GM21737 (cell line): ENCODE measurements around the gene STARD8.
"Not testable (repeated sequence)": the region's sequence is repeated elsewhere in the genome, so short reads cannot be mapped to it uniquely, and the experiment has no call there.

Source experiments
- ATAC-seq: cut with Tn5 transposase; IDR thresholded peaks from one replicate; pipeline ENCODE4 v1.9.1; 2021; ENCODE audit warnings: mild to moderate bottlenecking, moderate library complexity; ENCODE audit not compliant: unreplicated experiment

Gene STARD8

DNA sequence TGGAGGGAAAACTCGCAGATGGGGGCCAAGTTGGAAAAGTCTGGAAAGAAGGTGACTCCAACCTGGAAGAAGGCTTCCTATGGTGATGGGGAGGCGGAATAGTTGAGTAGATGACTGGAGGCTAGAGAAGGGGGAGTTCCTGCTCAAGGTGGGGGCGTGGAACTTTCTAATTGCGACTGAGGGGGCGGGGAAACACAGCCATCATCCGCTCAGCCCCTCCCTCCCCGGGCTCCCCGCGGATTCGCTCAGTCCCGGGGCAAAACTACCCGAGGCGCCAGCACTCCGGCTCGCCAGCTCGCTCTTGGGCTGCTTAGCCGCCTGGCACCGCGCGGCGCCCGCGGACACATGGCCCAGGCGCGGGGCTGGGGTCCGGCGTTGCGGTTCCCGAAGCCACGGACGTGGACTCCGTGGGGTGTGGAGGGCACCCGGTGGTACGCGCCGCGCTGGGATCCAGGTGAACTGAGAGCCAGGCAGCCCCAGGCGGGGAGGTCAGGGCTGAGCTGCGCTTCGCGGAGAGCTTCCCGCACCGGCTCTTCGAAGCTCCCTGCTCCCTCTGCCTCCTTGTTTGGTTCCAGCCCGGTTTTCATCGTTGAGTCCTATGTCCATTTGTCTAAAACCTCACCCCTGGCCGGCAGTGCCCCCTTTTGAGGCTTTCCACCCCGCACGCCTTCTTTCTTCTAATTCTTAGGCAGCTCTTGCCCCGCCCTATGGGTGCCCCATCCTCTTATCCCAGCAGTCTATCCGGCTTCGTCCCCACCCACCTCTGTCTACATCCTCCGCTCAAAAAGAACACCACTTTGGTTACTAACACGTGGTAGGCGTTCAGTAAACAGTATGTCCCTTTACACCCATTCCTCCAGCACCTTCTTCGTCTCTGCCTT is 38.9 kb downstream of the STARD8 start:
- no peak for ATAC-seq

DNA sequence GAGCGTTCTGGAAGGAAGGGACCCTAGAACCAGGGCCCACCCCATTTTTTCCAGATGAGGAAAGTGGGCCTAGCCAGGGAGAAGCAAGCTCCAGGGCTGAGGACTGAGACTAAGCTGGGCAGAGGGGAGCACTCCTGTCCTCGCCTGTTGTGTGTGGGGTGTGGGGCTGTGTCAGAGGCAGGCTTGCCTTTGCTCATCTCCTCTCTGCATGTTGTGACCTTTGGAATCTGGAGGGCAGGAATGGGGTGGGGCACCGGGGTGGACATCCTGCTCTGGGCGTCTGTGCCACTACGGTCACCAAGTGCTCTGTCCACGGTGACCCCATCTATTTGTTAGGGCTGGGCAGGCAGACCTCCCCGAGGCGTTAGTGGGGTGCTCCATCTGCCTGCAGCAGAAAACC is 41.5 kb downstream of the STARD8 start:
- ATAC-seq = not testable (repeated sequence)

DNA sequence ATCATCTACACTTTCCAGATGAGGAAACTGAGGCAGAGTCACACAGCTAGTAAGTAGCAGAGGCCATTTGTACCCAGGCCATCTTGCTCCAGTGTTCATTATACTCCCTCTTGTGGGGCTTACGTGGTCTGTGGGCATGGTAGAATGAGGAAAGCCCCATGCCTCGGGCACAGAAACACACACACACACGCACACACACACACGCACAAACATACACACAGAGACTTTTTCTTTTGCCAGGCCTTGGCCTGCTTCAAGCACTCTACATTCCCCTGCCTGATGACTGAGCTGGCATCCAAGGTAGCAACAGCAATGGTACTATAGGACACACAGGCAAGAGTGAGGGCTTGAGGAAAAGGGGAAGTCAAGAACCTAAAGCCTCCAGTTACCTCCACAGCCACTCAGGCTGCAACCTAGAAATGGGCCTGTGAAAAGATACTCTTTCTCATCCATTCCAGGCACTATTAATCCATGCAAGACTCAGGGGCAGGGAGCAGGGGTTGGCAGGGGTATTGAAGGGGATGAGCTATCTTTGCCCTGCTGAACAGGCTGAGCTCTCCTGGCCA is 43.6 kb downstream of the STARD8 start:
- ATAC-seq = no peak

DNA sequence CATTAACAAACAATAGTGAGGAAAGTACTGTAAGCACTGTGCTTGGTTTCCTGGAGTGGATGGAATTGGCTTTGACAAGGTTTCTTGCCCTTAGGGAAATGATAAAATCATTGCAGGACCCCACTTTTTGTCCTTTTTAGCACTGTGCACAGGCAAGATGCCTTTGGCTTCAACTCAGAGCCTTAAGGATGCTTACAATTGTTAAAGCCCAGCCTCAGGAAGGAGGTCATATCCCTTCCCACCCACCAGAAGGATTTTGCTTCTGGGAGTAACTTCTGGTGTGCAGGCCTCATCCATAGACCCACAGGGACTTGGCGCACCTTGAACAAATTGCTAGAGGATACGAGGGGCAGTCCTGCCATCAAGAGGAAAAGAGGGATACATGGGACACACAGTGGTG is 44.5 kb downstream of the STARD8 start:
- no peak for ATAC-seq

DNA sequence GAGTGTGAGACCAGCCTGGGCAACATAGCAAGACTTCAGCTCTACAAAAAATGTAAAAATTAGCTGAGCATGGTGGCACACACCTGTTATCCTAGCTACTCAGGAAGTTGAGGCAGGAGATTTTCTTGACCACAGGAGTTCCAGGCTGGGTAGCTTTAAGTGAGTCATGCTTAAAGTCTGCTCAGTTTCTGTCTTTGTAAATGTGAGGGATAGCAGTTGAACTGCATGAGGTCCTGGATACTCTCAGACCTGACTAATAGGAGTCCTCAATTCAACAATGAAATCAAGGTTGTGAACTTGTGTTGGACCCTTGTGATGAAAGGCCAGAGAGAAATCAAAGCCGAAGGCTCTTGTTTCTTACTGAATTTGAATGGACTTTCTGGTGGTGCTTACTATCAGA is 45.2 kb downstream of the STARD8 start:
- no peak for ATAC-seq

DNA sequence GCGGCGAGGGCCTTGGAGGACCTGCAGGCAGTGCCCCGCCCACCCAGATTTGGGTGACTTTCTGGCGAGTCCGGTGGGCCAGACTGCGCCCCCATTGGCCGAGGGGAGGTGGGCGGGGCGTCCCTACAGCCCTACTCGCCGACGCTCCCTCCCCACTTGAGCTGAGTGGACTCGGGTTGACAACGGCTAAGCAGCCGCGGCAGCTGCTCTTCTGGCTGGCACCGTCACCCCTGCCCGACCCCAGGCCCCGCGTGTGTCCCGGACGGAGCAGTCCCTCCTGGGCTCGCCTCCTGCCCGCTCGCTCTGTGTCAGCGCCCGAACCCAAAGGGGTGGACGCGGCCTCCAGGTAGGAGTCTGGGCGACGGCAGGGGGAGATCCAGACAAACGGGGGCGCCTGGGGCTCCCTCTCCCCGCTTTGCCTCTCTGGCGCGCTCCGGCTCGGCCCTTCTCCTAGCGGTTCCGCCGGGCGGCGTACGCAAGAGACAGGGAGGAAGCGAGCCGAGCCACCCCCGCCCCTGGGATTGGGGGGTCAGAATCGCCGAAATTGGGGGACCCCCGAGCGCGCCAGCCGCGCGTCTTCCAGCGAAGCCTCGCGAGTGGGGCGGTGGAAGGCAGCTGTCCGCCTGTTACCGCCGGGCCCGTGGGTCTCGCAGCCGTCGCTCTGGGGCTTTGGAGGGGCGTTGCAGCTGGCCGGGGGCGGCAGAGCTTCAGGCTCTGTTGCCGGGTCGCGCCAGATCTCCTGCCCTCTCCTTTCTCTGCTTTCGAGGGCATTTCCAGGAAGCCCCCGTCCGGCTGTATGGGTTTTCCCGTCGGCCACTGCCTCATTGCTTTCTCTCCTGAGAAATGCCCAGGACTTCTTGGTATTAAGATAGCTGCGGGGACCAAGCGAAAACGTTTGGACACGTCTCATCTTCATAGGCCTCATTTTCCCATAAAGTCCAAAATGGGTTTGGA is 46.3 kb downstream of the STARD8 start:
- no peak for ATAC-seq

DNA sequence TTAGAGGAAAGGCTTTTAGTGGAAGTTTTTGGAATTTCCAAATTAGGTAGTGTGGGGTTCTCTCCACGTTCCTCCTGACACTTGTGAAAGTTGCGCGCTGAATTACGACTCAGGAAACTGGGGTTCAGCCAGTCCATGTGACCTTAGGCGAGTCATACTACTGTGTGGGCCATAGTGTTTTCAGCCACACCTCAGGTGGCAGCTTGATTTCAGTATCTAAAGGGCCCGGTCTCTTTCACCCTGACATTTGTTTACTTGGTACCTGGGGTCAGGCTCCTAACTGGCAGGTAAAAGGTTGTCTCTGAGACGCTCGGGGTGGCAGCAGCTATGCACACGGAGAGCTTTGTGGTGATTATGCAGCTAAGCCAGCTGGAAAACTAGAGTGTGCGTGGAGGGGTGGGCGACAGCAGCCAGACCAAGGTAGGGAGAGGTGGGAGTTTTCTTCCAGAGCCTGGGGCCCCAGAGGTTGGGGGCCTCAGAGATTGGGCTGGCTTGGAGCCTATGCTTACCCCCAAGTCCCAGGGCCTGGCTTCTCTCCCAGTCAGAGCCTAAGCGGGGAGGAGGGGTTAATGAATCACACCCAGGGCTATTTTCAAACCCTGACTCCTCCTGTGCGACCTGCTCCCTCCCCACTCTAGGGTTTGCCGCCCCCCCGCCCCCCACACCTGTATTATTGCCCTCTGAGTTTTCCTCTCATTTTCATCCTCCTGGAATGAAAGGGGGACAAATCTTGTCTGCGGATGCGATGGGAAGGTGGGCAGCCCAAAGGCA is 47.2 kb downstream of the STARD8 start:
- no peak for ATAC-seq

DNA sequence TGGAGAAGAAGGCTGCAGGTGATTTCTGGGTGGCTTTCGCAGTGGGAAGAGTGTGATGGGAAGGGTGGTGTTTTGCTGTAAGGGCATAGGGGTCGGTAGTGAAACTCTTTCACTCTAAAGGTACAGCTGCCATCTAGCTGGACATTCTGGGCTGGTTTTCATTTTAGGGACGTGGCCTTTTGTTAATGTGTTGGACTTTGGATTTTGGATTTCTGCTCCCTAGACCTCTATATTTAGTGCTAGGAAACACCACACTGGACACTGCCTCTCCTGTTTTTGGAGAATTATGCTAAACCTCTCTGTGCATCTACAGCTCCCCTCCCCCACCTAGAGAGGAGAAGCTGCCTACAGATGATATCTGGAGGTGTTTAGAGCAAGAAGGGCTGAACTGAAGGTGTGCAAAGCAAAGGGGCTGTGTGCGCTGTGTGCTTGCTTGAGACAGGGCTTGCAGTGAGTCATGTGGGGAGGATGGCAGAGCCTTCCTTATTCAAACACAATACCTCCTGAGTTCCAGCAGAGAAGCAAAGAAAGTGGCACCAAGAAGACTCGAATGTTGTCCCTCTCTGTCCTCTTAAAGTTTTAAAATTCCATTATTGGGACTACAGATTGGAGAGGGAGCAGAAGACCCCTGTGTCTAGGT is 47.9 kb downstream of the STARD8 start:
- ATAC-seq = no peak

DNA sequence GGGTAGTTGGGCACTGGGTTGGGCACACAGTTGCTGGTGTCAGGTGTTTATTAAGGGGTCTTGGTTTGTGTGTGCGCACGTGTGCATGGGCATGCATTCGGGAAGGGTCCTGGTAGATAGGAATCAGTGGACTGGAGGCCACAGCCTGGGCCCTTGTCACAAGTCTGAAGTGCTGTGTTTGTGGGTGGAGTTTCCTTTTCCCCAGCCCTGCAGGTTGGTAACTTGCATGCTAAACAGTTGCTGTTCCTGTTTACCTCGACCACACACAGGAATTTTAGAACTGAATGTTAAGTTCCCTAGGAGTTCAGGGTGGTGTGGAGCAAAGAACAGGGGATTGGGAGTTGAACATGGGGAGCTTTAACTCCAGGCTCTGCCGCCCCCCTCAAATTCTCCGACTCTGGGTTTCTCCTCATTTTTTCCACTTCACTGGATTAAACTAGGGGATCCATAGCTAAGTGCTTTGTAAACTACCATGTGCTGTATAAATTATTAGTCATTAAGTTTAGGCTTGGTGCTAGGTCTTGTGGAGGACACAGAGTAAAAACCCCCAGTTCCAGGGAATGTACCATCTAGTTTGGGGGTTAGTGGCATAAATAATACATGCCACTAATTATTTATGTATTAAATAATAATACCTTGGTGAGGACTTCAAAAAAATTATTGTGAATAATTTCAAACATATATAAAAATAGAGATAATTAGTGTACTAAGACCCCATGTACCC is 49.0 kb downstream of the STARD8 start:
- ATAC-seq = no peak

DNA sequence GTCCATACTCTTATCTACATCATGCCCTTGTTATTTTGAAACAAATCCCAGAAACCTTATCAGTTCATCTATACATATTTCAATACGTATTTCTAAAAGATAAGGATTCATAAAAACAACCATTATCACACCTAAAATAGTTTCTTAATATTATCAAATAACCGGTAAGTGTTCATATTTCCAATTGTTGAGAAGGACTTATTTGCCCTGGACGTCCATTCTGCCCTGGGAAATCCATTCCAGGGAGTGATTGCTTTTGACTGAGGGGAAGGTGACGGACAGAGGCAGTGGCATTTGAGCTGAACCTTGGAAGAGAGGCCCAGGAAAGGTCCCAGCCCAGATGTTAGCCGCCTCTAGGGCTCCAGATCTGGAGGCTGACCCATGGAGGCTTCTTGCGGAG is 49.6 kb downstream of the STARD8 start:
- ATAC-seq = no peak

- ATAC-seq = no peak
Observed at GRCh38 chrX:68697465-68698125, 50.1 kb downstream of the STARD8 start.

DNA sequence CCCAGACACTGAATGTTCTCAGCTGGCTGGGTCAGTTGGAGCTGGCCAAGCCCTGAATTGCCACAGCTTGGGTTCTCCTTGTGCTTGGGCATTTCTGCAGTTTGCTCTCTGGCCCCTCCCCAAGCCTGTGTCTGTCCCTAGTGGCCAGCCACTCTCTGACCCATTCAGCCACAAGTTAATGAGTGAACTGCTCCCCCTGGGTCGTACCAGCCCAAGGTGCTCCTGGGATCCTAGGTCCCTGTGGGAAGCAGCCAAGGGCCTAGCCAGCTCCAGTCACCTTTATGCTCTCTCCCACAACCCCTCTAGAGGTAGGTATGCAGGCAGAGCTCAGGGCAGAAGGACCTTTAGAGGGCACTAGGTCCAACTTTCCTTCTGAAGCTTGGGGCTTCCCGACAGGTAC is 51.5 kb downstream of the STARD8 start:
- no peak for ATAC-seq

GRCh38 chrX:68699960-68700746 is 52.7 kb downstream of the STARD8 start:
- ATAC-seq = no peak

- ATAC-seq = no peak
Observed at GRCh38 chrX:68703369-68703768, 55.9 kb downstream of the STARD8 start.

DNA sequence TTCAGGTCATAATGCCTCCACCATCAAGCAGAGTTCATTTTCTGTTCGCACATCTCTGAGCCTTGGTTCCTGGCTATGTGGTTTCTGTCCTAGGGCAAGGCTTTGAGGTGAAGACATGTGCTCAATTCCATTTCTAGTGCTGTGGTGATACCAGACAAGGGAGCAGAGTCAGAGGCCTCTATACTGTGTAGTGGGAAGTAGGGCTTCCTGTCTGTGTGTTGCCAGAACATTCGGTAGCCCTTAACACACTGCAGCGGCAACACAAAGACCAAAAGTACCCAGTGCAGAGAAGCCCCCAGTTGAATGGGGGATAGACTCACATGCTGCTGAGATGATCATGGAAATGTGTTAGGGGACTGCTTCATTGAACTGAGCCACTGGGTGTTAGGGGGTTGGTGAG is 56.4 kb downstream of the STARD8 start:
- no peak for ATAC-seq

DNA sequence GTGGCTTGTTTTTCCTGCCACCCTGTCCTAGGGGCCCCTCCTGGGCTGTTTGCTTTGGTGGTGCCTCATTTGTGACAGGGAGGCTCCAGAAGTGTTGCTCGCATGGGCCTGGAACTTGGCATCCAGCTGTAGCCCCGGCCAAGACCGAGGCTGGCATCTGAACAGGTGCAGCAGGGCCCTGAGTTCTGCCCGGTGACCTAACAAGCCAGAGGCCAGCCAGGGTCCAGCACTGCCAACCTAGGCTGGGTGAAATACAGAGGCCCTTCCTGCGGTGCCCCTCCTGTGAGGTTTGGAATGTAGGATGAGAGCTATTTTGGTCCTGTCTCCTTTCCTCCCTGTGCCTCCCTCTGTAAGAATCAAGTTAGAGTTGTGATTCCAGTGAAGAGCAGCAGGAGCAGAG is 58.5 kb downstream of the STARD8 start:
- no peak for ATAC-seq

DNA sequence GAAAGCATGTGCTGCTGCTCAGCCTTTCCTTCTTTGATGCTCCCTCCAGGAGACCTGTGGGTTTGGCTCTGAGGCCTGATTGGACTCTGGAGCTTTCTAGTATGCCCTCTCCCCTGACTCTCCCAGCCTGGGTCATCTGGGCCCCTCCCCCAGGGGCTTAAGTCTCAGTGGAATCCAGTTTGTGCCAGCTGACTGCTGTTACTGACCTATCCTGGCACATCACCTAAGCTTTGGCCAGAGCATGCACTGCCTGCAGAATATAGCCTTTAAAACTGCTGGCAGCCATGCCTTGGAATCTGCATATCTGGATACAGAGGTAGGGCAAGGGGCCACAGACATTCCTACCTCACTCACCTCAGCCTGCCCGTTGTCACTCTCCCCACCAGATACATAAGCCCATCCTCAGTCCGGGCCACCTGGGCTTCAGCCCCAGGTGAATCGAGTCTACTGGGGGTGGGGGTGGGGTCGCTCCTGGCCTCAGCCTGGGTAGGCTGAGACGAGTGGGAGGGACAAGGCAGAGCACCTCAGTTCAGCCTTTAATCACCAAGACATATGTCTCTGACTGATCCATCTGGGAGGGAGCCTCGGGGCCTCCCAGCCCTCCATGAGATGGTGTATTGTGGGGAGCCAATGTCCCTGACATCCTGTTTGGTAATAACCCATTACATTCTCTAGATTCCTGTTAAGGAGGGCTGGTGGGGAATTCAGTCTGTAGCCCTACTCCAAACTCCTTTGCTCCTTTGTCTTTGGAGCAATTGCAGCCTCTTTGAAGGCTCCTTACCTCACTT is 61.2 kb downstream of the STARD8 start:
- no peak for ATAC-seq
